H9 (cell line): ENCODE data around the gene RNF157. TPM values are rescaled to one million over a fixed set of nuclear protein-coding genes. Genes with fewer than 3 reads are reported as not detected.
A peak's percentile ranks its signal among the peaks of the same experiment; 100 is the strongest.

Source experiments
- DNase-seq: peaks from one replicate; pipeline ENCODE4 v3.0.0-alpha.2; 2017
- H2AFZ ChIP-seq: one replicate; pipeline ENCODE4 v1.6.1; 2013; ENCODE audit warnings: mild to moderate bottlenecking, low read length, control low read depth, moderate library complexity
- H2AK5ac ChIP-seq: 2 replicates; pipeline ENCODE4 v1.6.1; 2013; ENCODE audit warnings: low read length, control low read depth, mixed read lengths; ENCODE audit not compliant: insufficient read length
- H2BK120ac ChIP-seq: one replicate; pipeline ENCODE4 v1.6.1; 2013; ENCODE audit warnings: low read depth, mild to moderate bottlenecking, low read length, control low read depth, inconsistent platforms; ENCODE audit not compliant: poor library complexity, severe bottlenecking
- H2BK12ac ChIP-seq: 2 replicates; pipeline ENCODE4 v1.6.1; 2013; ENCODE audit warnings: low read length, control low read depth, mixed read lengths, low read depth; ENCODE audit not compliant: insufficient read length
- H2BK15ac ChIP-seq: 2 replicates; pipeline ENCODE4 v1.6.1; 2013; ENCODE audit warnings: low read depth, low read length, control low read depth
- H2BK20ac ChIP-seq: one replicate; pipeline ENCODE4 v1.6.1; 2013; ENCODE audit warnings: low read depth, mild to moderate bottlenecking, low read length, control low read depth, inconsistent platforms; ENCODE audit not compliant: poor library complexity, severe bottlenecking
- H2BK5ac ChIP-seq: 2 replicates; pipeline ENCODE4 v1.6.1; 2013; ENCODE audit warnings: low read length, control low read depth, mixed read lengths; ENCODE audit not compliant: insufficient read length
- H3K14ac ChIP-seq: 2 replicates; pipeline ENCODE4 v1.6.1; 2013; ENCODE audit warnings: low read length, control low read depth; ENCODE audit not compliant: insufficient read depth
- H3K18ac ChIP-seq: 2 replicates; pipeline ENCODE4 v1.6.1; 2013; ENCODE audit warnings: low read depth, mild to moderate bottlenecking, mixed read lengths, low read length, control low read depth; ENCODE audit not compliant: insufficient read length
- H3K23ac ChIP-seq: 2 replicates; pipeline ENCODE4 v1.6.1; 2013; ENCODE audit warnings: low read length, control low read depth, mixed read lengths, low read depth; ENCODE audit not compliant: insufficient read length
- H3K23me2 ChIP-seq: 2 replicates; pipeline ENCODE4 v1.6.1; 2013; ENCODE audit warnings: low read depth, mild to moderate bottlenecking, mixed read lengths, low read length, control low read depth; ENCODE audit not compliant: insufficient read length, poor library complexity, severe bottlenecking
- H3K27ac ChIP-seq: 2 replicates; pipeline ENCODE4 v1.5.1; 2013; ENCODE audit warnings: low read length, control low read depth, mixed read lengths, low read depth; ENCODE audit not compliant: insufficient read length
- H3K27me3 ChIP-seq: 2 replicates; pipeline ENCODE4 v1.6.1; 2013; ENCODE audit warnings: low read length, control low read depth, inconsistent platforms; ENCODE audit not compliant: insufficient read depth
- H3K4ac ChIP-seq: 2 replicates; pipeline ENCODE4 v1.6.1; 2013; ENCODE audit warnings: low read depth, mild to moderate bottlenecking, control low read depth, inconsistent platforms, low read length, moderate library complexity
- H3K4me1 ChIP-seq: 2 replicates; pipeline ENCODE4 v1.6.1; 2013; ENCODE audit warnings: low read length, control low read depth, inconsistent platforms; ENCODE audit not compliant: insufficient read depth
- H3K4me2 ChIP-seq: 2 replicates; pipeline ENCODE4 v1.6.1; 2013; ENCODE audit warnings: low read length, control low read depth, mixed read lengths; ENCODE audit not compliant: insufficient read length, insufficient read depth
- H3K56ac ChIP-seq: 2 replicates; pipeline ENCODE4 v1.6.1; 2013; ENCODE audit warnings: low read depth, mild to moderate bottlenecking, mixed read lengths, low read length, control low read depth; ENCODE audit not compliant: insufficient read length
- H3K79me1 ChIP-seq: 2 replicates; pipeline ENCODE4 v1.6.1; 2013; ENCODE audit warnings: low read depth, mild to moderate bottlenecking, moderate library complexity, low read length, control low read depth, inconsistent platforms; ENCODE audit not compliant: insufficient read depth, poor library complexity, severe bottlenecking
- H3K79me2 ChIP-seq: 2 replicates; pipeline ENCODE4 v1.6.1; 2013; ENCODE audit warnings: low read length, control low read depth, inconsistent platforms; ENCODE audit not compliant: insufficient read depth
- H3K9ac ChIP-seq: 2 replicates; pipeline ENCODE4 v1.6.1; 2013; ENCODE audit warnings: low read length, control low read depth, mixed read lengths; ENCODE audit not compliant: insufficient read length; ENCODE audit errors: extremely low read depth
- H3K9me3 ChIP-seq: one replicate; pipeline ENCODE4 v1.6.1; 2013; ENCODE audit warnings: low read depth, low read length, inconsistent platforms; ENCODE audit not compliant: control insufficient read depth
- H3T11ph ChIP-seq: one replicate; pipeline ENCODE4 v1.6.1; 2013; ENCODE audit warnings: mild to moderate bottlenecking, low read length, control low read depth, inconsistent platforms
- H4K20me1 ChIP-seq: one replicate; pipeline ENCODE4 v1.6.1; 2013; ENCODE audit not compliant: control insufficient read depth, insufficient read length, insufficient read depth
- H4K5ac ChIP-seq: 2 replicates; pipeline ENCODE4 v1.6.1; 2013; ENCODE audit warnings: low read depth, mild to moderate bottlenecking, mixed read lengths, low read length, control low read depth; ENCODE audit not compliant: insufficient read length
- H4K8ac ChIP-seq: replicated peaks from 2 replicates; pipeline ENCODE4 v1.6.1; 2013; ENCODE audit warnings: low read length, control low read depth, mixed read lengths, low read depth; ENCODE audit not compliant: insufficient read length
- H4K91ac ChIP-seq: 2 replicates; pipeline ENCODE4 v1.6.1; 2013; ENCODE audit warnings: low read depth, mild to moderate bottlenecking, moderate library complexity, mixed read lengths, low read length, control low read depth; ENCODE audit not compliant: insufficient read length
- H3K27ac Mint-ChIP-seq, 3 experiments: 2 replicates in 2 of 3; 3 replicates in 1 of 3; pipeline ENCODE4 v1.8.0; 2020 to 2021; ENCODE audit warnings: mixed read lengths in 3 of 3, mild to moderate bottlenecking in 1 of 3, moderate library complexity in 1 of 3
- H3K27me3 Mint-ChIP-seq: 2 replicates; pipeline ENCODE4 v1.8.0; 2021; ENCODE audit warnings: low read depth, mild to moderate bottlenecking, moderate library complexity, mixed read lengths
- H3K36me3 Mint-ChIP-seq, 3 experiments: 2 replicates in 2 of 3; 3 replicates in 1 of 3; pipeline ENCODE4 v1.8.0; 2020 to 2021; ENCODE audit warnings: low read depth in 3 of 3, mixed read lengths in 3 of 3; ENCODE audit not compliant: insufficient read depth in 1 of 3
- H3K4me1 Mint-ChIP-seq, 2 experiments: 2 replicates each; pipeline ENCODE4 v1.8.0; 2020; ENCODE audit warnings: mixed read lengths in 2 of 2
- H3K4me3 Mint-ChIP-seq, 2 experiments: 2 replicates in 1 of 2; 3 replicates in 1 of 2; pipeline ENCODE4 v1.8.0; 2020 to 2021; ENCODE audit warnings: mild to moderate bottlenecking in 2 of 2, mixed read lengths in 2 of 2, moderate library complexity in 1 of 2
- H3K9me3 Mint-ChIP-seq, 2 experiments: 2 replicates in 1 of 2; 3 replicates in 1 of 2; pipeline ENCODE4 v1.8.0; 2020; ENCODE audit warnings: mild to moderate bottlenecking in 2 of 2, mixed read lengths in 2 of 2, moderate library complexity in 1 of 2
- WGBS: extraction: QIAGEN DNeasy Blood & Tissue Kit; methylation state at CpG from one replicate; pipeline ENCODE4 v1.1.7; 2013; ENCODE audit warnings: missing lambda C conversion rate, low lambda C conversion rate, mixed read lengths; ENCODE audit not compliant: insufficient read length; ENCODE audit errors: extremely low coverage; 5-methylcytosine and 5-hydroxymethylcytosine counted together
- total RNA-seq: library from RNA; stranded (reverse); gene quantifications from 2 replicates; pipeline ENCODE4 v1.2.1, GENCODE V29; 2021
- TF ChIP-seq, protein P1 (sequence below): fragments of 200-600 bp; sonication (generic); conservative IDR thresholded peaks from 3 replicates; pipeline ENCODE4 v1.8.0; 2021; ENCODE audit warnings: antibody characterized with exemption, mild to moderate bottlenecking

RNF157 gene
- total RNA-seq, 1 experiment from 2014 or later: 9.9 TPM

DNA sequence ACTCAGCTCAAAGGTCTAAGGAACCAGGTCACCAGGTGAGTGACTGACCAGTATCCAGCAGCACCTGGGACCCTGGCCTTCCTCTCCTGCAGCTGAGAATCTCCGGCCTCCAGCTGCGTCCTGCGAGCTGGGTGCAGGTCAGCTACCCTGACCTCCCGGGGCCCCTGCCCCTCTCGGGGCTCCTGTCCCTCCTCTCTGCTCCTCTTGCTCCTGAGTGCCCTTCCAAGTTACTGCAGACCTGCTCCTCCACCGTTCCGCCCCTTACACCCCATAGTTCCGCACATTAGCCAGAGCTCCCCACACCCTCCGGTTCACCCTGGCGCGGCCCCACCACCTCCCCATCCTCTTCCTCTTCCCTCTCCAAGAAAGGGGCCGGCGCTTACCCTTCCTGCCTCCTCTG lies 109.8 kb downstream of the RNF157 start:
- no peak overlapping the region for H4K91ac ChIP-seq
- H3K9me3 ChIP-seq: no peaks in the 10 kb centered on the region
- no peak overlapping the region for H2BK20ac ChIP-seq
- H2AK5ac ChIP-seq: no peak overlapping the region
- H3K9me3 Mint-ChIP-seq: peaks cover 0 to 3% of the 10 kb centered on the region in 2 experiments; a peak in 2 of 5 replicates
- H4K20me1 ChIP-seq: no peaks in the 10 kb centered on the region
- no peak overlapping the region for H3K23ac ChIP-seq
- H3K4me2 ChIP-seq: no peak overlapping the region
- no peak overlapping the region for H3K18ac ChIP-seq
- H3K79me1 ChIP-seq: no peaks in the 10 kb centered on the region
- H3K9ac ChIP-seq: no peak overlapping the region
- no peak overlapping the region for H3K14ac ChIP-seq
- H3K23me2 ChIP-seq: peaks cover 11% of the 10 kb centered on the region
- no peak overlapping the region for H3T11ph ChIP-seq
- H3K27ac Mint-ChIP-seq: peak overlapping the region in 1 of 3 experiments; percentile 70; a peak in 2 of 7 replicates
- no peak overlapping the region for H3K4ac ChIP-seq
- WGBS: no CpG with 5 or more reads among the region's 13 CpGs
- no peaks in the 10 kb centered on the region; the same call in 1 of the 2 replicates for H3K27me3 ChIP-seq
- no peak overlapping the region for H2BK5ac ChIP-seq
- peak; percentile 51 for DNase-seq
- H3K27me3 Mint-ChIP-seq: peaks cover 21% of the 10 kb centered on the region
- no peak overlapping the region for H2BK12ac ChIP-seq
- H2BK120ac ChIP-seq: no peak overlapping the region
- no peaks in the 10 kb centered on the region for H3K79me2 ChIP-seq
- no peak overlapping the region for H3K56ac ChIP-seq
- no peaks in the 10 kb centered on the region for H3K36me3 Mint-ChIP-seq
- H3K4me1 ChIP-seq: peaks cover 8% of the 10 kb centered on the region
- TF ChIP-seq, protein P1, sequence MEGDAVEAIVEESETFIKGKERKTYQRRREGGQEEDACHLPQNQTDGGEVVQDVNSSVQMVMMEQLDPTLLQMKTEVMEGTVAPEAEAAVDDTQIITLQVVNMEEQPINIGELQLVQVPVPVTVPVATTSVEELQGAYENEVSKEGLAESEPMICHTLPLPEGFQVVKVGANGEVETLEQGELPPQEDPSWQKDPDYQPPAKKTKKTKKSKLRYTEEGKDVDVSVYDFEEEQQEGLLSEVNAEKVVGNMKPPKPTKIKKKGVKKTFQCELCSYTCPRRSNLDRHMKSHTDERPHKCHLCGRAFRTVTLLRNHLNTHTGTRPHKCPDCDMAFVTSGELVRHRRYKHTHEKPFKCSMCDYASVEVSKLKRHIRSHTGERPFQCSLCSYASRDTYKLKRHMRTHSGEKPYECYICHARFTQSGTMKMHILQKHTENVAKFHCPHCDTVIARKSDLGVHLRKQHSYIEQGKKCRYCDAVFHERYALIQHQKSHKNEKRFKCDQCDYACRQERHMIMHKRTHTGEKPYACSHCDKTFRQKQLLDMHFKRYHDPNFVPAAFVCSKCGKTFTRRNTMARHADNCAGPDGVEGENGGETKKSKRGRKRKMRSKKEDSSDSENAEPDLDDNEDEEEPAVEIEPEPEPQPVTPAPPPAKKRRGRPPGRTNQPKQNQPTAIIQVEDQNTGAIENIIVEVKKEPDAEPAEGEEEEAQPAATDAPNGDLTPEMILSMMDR: no peak
- no peak overlapping the region for H3K27ac ChIP-seq
- H3K4me3 Mint-ChIP-seq: peak overlapping the region; percentile 14 to 38; a peak in 2 of 5 replicates
- H4K8ac ChIP-seq: no peak overlapping the region
- H2BK15ac ChIP-seq: no peak overlapping the region
- H2AFZ ChIP-seq: no peak overlapping the region
- peaks cover 44 to 55% of the 10 kb centered on the region in 2 experiments for H3K4me1 Mint-ChIP-seq
- H4K5ac ChIP-seq: no peak overlapping the region
